ENCODE data around the gene WDR1.

- TF ChIP-seq CTCF (IDR thresholded peaks at IDR 0.05; ENCODE audit: low read length): no peak
- TF ChIP-seq EZH2 (IDR thresholded peaks at IDR 0.05; ENCODE audit: borderline replicate concordance, low read length): no peak
These were observed 2.7 kb upstream of the WDR1 start for GRCh38 chr4:10119278-10119677.

Data from OCI-LY1 (cell line).